Measurements from ENCODE around the gene PRM3.
"Not testable (repeated sequence)": the region's sequence is repeated elsewhere in the genome, so short reads cannot be mapped to it uniquely, and the experiment has no call there.

The PRM3 gene

GRCh38 chr16:11303405-11304138 lies 30.1 kb upstream of the PRM3 start:
- no peak for DNase-seq

- no peak for DNase-seq
Measured at GRCh38 chr16:11302977-11303376, 29.5 kb upstream of the PRM3 start.

DNA sequence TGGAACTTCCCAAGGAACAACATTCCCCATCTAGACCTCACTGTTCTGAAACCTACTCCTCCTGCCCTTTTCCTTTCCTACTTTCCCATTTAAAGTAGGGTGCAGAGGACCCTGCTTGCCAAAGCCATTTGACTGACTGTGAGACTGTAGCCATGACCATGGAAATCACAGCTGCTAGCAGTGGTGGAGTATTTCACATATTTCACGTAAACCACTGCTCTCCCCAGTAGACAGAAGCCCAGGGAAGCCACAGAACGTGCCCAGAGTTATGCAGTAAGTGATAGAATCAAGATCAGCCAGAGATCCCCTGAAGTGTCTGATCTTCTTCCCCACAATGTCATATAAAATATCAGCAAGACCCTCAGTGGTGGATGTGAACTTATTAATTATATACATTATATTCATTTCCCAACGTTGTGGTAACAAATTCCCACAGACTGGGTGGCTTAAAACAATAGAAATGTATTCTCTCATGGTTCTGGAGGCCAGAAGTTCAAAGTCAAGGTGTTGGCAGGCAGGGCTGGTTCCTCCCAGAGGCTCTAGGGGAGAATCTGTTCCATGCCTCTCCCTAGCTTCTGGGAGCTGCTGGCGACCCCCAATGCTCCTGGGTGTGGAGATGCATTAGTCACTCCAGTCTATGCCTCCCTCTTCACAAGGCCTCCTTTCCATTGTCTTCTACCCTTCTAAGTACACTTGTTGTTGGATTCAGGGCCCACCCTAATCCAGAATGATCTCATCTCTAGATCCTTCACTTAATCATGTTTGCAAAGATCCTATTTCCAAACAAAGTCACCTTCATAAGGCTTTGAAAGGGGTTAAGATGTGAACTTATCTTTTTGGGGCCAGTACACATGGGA lies 28.4 kb upstream of the PRM3 start:
- no peak for DNase-seq

DNA sequence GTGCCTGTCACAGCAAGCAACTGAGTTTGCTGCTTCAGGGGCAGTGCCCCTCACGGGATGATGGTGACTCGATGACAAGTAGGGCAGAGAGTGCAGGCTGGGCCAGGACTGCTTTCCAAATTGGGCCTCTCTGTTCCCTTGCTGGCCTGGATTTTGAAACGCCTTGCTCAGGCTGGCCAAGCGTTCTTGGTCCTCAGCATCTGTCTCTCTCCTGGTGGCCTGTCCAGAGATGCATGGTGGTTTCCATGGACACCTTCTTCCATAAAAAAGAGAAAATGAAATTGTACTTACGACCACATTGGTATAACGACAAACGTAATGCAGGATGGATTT lies 27.1 kb upstream of the PRM3 start:
- DNase-seq: no peak

DNA sequence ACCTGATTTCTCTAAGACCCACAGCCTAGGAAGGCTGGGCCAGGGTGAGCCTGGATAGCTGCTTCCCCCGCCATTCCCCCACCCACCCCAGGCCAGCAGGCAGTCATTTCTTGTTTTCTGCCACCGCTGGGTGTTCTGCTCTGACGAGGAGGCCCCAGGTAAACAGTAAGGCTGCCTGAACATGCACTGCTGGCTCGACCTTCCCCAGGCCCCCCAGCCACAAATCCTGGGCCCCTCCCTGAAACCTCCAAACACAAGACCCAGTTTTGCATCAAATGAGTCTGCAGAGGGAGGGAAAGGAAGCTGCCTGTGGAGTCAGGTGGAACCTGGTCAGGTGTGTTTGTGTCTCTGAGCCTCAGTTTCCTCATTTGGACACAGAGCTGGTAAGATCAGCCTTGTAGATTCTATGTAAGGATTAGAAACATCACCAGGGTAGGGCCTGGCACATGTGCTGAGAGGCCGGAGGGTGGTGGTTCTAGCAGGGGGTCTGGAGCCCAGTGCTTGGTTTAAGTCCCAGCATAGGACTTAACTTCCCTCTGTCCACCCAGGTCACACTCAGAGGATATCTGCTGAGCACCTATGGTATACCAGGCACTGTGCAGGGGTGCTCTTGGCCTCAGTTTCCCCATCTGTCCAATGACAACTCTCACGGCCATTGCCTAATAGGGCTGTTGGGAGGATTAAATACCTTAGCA lies 26.6 kb upstream of the PRM3 start:
- no peak for DNase-seq

DNA sequence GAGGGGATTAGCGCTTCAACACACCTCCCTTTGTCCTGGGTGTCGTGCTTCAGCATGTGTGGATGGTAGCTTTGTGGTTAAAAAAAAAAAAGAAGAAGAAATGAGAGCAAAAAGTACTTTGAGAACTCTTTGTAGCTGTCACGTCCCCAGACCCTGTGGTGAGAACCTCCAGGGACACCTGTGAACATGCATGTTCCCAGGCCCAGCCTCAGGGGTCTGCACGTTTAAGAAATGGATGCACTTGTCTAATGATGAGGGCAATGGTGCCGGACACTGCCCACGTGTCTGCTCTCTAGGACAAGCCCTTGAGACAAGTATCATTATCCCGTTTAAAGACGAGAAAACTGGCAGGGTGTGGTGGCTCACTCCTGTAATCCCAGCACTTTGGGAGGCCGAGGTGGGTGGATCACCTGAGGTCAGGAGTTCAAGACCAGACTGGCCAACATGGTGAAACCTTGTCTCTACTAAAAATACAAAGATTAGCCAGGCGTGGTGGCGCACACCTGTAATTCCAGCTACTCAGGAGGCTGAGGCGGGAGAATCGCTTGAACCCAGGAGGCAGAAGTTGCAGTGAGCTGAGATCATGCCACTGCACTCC lies 25.6 kb upstream of the PRM3 start:
- not testable (repeated sequence) for DNase-seq

- DNase-seq: no peak
Measured at GRCh38 chr16:11298143-11298900, 24.9 kb upstream of the PRM3 start.

- DNase-seq: no peak
Measured at GRCh38 chr16:11297492-11298142, 24.2 kb upstream of the PRM3 start.

- DNase-seq: no peak
Measured at GRCh38 chr16:11296706-11297491, 23.5 kb upstream of the PRM3 start.

DNA sequence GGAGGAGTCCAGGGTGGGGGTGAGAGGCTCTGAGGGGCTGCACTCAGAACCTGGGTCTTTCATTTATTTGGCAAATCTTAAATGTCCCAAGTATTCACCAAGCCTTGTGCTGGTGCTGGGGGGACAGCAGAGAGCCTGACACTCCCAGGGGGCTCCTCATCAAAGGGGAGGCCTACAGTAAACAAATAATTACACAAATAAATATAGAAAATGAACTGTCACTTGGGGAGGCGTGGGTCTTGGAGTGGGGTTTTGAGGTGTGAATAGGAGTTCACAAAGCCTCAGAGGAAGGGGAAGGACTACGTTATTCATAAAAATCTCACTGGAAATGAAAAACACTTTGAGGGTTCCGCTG lies 22.9 kb upstream of the PRM3 start:
- DNase-seq: no peak

DNA sequence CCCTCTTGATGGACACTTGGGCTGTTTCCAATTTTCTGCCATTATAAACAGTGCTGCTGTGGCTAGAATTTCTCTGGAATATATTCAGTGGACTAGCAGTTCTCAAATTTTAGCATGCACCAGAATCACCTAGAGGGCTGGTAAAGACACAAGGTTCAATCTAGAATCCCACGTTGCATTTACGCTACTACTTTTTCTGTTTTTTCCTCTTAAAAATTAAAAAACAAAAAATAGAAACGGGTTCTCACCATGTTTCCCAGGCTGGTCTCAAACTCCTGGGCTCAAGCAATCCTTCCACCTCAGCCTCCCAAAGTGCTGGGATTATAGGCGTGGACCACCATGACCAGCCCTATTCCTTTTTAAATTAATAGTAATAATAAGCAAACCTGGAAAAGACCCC lies 22.2 kb upstream of the PRM3 start:
- no peak for DNase-seq

- no peak for DNase-seq
Measured at GRCh38 chr16:11292076-11292748, 18.8 kb upstream of the PRM3 start.

DNA sequence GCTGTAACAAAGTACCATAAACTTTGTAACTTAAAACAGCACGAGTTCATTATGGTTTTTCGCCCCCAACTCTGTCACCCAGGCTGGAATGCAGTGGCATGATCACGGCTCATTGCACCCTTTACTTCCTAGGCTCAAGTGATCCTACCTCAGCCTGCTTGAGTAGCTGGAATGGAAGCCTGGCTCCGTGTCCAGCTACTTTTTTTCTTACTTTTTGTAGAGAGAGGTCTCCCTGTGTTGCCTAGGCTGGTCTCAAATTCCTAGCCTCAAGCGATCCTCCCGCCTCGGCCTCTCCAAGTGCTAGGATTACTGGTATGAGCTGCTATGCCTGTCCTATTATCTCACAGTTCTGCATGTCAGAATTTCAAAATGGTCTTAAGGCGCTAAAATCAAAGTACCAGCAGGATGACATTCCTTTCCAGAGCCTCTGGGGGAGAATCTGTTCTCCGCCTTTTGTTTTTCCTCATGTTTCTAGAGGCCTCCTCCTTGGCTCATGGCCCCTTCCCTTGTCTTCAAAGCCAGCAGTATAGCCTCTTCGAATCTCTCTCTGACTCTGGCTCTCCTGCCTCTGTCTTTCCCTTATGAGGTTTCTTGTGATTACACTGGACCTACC lies 17.8 kb upstream of the PRM3 start:
- no peak for DNase-seq

DNA sequence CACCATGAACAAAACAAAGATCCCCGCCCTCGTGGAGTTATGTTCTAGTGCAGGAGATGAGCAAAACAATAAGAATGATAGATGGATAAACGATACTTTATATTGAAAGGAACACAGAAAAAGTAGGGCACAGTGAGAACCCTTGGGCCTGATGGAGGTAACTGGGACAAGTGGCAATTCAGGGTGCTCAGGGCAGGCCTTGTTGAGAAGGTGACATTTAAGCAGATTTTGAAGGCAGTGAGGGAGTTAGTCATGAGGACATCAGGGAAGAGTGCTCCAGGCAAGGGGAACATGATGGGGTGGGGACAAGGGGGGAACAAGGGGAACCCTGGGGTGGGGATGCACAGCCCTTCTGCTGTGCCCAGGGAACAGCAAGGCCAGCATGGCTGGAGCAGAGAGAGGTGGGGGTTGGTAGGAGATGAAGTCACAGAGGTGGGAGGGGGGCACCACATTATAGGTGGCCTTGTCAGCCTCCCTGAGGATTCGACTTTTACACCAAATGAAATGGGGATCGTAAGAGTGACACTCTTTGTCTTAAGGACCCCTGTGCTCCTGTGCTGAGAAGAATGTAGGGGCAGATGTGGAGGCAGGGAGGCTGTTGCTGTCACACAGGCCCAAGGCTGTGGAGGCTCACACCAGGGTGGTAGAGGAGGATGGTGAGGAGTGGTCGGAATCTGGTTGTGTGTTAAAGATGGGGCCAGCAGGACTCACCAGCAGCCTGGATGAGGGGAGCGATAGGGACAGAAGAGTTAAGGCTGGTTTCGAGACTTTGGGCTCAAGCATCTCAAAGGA lies 16.9 kb upstream of the PRM3 start:
- DNase-seq: no peak

DNA sequence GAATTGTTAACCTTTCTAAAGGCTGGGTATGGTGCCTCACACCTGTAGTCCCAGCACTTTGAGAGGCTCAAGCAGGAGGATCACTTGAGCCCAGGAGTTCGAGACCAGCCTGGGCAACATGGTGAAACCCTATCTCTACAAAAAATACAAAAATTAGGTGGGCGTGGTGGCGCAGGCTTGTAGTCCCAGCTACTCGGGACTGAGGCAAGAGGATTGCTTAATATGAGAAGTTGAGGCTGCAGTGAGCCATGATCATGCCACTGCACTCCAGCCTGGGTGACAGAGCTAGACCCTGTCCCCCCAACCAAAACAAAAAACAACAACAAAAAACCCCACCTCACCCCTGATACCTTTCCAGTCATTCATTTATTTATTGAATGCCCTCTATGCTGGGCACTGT lies 16.3 kb upstream of the PRM3 start:
- DNase-seq: not testable (repeated sequence)

DNA sequence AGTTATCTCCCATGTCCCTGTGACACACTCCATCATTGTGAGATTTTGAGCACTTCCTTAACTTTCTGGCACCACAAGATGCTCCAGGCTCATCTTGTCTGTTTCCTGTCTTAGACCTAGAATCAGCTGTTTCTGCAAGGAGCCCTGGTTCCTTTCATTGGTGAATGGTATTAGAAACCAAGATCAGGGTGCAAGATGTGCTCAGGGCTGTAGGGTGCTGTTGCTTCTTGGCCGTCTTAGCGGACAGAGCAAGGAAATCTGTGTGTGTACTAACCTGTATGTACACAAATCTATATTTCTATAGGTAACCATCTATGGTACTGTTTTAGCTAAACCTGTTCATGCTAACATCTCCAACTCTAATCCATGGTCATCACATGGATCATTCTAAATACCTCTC lies 15.8 kb upstream of the PRM3 start:
- DNase-seq: no peak

DNA sequence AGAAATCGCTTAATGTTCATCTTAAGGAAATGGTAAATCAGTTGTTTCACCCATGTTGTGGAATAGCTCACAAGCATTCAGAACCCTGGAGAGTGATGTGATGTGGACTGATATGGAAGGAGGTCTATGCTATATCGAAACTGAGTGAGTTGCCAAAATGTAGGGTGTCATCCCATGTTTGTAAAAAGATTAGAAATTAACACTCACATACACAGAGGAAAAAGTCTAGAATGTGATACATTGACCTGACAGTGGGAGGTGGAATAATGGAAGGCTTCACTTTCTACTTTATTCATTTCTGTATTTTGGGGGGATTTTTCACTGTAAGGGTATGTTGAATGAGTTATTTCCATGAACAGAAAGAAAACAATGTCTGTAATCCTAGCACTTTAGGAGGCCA lies 12.4 kb upstream of the PRM3 start:
- no peak for DNase-seq

- DNase-seq: no peak
Measured at GRCh38 chr16:11283820-11284248, 10.4 kb upstream of the PRM3 start.
